Stimulated activated CD8-positive, alpha-beta memory T cell treated with anti-CD3 and anti-CD28 coated beads, Interleukin-7, amount 100 ng/mL, for 1 hour (primary cell): ENCODE data around the gene INSR.
A peak's percentile ranks its signal among the peaks of the same experiment; 100 is the strongest.
"Not testable (repeated sequence)": the region's sequence is repeated elsewhere in the genome, so short reads cannot be mapped to it uniquely, and the experiment has no call there.

Source experiments
- DNase-seq, 2 donors: peaks; one replicate each; pipeline ENCODE4 v3.0.0-alpha.2; 2020; ENCODE audit warnings: low read depth in 2 of 2

INSR gene

GRCh38 chr19:7293762-7294557 is at the start of gene INSR:
TSS of gene INSR (minus strand) at chr19:7294414. CDS start at chr19:7293891, 523 bp downstream.
- peak; percentile 6 to 7 for DNase-seq

- DNase-seq, result no peak
Measured at GRCh38 chr19:7342143-7342542, 47.9 kb upstream of the INSR start.

- peak; percentile 73 to 87 for DNase-seq
Measured at GRCh38 chr19:7340959-7341837, 47.0 kb upstream of the INSR start.

- no peak for DNase-seq
Measured at GRCh38 chr19:7337380-7338194, 43.4 kb upstream of the INSR start.

GRCh38 chr19:7336321-7336973 is 42.2 kb upstream of the INSR start:
- no peak for DNase-seq

- DNase-seq, result no peak
Measured at GRCh38 chr19:7333198-7334118, 39.2 kb upstream of the INSR start.

GRCh38 chr19:7331446-7331845 is 37.2 kb upstream of the INSR start:
- no peak for DNase-seq

- no peak for DNase-seq
Measured at GRCh38 chr19:7328647-7329046, 34.4 kb upstream of the INSR start.

- DNase-seq, result no peak
Measured at GRCh38 chr19:7327802-7328201, 33.6 kb upstream of the INSR start.

- DNase-seq, result no peak
Measured at GRCh38 chr19:7326105-7326877, 32.1 kb upstream of the INSR start.

- no peak for DNase-seq
Measured at GRCh38 chr19:7318176-7318575, 24.0 kb upstream of the INSR start.

GRCh38 chr19:7312816-7313215 is 18.6 kb upstream of the INSR start:
- no peak for DNase-seq

- no peak for DNase-seq
Measured at GRCh38 chr19:7311911-7312310, 17.7 kb upstream of the INSR start.

GRCh38 chr19:7308327-7308726 is 14.1 kb upstream of the INSR start:
- not testable (repeated sequence) for DNase-seq

GRCh38 chr19:7307590-7308218 is 13.5 kb upstream of the INSR start:
- DNase-seq, result no peak

GRCh38 chr19:7304200-7304599 is 10.0 kb upstream of the INSR start:
- DNase-seq, result no peak

- DNase-seq, result no peak
Measured at GRCh38 chr19:7303470-7303869, 9.3 kb upstream of the INSR start.

GRCh38 chr19:7301525-7301924 is 7.3 kb upstream of the INSR start:
- DNase-seq, result no peak

- DNase-seq, result no peak
Measured at GRCh38 chr19:7297742-7298141, 3.5 kb upstream of the INSR start.
